HG03135 (cell line): Measurements from ENCODE around the gene LEF1.
A peak's percentile ranks its signal among the peaks of the same experiment; 100 is the strongest.

Experiments
- ATAC-seq: cut with Tn5 transposase; IDR thresholded peaks from one replicate; pipeline ENCODE4 v1.9.1; 2021; ENCODE audit warnings: mild to moderate bottlenecking, moderate library complexity; ENCODE audit not compliant: unreplicated experiment

The LEF1 gene

GRCh38 chr4:108180513-108180912 is 11.8 kb upstream of the LEF1 start:
- ATAC-seq: no peak

DNA sequence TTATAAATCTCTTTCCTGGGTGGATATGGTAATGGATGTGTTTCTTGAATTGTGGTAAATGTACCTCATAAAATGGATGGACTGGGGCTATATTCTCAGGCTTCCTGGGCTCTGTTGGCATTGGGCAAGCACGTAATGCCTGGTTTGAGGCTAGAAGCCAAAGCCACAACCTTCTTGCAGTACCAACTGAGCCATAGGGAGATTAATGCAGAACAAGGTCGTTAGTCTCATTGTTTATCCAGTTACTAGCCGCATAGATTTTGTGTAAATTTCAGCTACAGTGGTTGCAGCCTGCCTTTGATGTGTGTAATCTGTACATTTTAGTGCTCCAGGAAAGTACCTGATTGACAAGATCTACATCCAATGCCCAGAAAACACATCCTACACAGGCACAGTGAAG is 7.2 kb upstream of the LEF1 start:
- ATAC-seq: no peak

DNA sequence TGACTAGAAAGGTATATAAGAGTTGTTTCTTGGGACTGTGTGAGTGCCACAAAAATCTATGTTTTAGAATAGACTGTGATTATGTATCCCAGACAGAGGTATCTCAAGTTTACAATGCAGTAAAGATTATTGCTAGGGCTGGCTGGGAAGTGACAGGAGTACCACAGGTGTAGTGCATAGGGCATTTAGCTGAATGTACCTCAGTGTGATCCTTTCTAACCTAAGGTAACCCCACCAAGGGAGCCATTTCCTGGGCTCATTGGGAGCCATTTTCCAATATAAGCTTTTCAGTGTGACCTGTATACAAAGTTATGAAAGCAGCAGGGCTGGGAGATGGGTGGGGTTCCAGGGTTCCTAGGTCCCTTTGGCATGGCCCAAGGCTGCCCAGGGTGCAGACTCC is 6.1 kb upstream of the LEF1 start:
- no peak for ATAC-seq

DNA sequence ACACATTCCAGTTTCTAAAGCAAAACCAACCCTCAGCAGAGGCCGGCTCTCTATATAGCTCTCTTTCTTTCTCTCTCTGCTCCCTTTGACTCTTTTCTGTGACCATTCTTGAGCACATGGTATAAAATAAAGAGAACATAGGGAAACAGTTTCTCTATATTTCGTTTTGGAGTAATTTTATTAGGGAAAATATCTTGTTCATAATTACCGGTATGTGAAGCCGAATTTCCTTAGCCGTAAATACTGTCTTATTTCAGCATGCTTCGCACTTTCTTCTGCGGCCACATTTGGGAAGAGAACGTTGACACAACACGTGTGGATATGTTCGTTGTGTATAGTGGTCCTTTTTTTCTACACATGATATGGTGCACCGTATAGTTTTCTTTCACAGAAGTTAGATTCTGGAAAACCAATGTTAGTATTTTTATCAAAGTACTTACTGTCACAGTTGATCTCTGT is 4.9 kb upstream of the LEF1 start:
- ATAC-seq: no peak

DNA sequence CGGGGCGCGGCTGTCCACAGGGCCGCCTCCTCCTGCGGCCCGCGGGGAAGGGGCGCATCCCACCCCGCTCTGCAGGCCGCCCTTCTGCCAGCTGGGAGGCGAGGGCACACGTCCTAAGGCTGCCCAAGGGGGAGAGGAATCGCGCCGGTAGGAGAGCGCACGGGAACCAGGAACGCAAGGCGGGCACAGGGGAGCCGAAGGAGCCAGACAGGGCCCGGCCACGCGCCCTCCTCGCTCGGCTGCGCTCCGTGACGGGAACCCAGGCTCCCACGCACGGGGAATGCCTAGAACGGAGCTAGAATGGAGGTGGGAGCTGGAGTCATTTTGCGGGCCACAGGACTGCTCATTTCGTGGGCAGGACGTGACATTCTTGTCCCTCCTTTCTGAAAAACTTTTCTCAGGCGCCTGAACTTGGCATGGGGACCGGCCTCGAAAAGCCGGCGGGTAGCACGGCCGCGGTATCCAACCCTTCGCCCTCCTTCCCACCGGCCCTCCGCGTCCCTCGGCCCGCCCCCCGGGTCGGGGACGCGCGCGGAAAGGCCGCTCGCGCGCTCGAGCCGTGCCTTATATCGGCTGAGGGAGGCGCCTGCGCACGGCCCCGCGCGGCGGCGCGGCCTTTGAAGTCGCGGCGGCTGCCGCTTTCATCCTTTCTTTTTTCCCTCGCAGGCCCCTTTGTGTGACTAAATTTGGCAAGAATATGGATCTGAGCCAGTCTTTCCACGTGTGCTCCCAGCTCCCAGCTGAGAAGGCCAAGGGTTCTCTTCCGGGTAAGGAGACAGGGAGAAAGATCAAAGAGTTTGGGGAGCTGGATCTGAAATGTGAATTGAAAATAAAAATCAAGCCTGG is 4.2 kb upstream of the LEF1 start:
- ATAC-seq: peak; percentile 45

DNA sequence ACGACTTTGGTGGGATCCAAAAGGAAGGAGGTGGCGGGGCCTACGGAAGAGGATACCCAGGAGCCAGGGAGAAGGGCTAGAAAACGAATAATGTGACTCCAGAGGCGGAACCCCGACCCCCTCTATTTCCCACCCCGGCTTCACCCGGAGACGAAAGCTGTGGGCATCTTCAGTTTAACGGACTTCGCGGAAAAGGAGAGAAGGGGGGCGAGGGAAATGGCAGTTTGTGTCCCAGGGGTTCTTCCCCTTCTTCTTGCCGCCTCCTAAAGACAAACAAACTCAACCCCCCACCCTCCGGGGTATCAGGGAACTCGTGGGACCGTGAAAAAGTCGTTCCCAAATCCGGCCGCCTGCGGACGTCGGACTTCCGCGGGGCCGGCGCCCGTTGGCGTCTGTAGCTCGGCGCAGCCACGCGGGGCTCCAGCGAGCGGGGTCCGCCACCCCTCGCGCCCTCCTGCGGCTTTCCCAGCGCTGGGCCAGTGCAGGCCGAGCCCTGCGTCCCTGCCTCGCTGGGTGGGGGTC is 3.6 kb upstream of the LEF1 start:
- peak; percentile 37 for ATAC-seq

DNA sequence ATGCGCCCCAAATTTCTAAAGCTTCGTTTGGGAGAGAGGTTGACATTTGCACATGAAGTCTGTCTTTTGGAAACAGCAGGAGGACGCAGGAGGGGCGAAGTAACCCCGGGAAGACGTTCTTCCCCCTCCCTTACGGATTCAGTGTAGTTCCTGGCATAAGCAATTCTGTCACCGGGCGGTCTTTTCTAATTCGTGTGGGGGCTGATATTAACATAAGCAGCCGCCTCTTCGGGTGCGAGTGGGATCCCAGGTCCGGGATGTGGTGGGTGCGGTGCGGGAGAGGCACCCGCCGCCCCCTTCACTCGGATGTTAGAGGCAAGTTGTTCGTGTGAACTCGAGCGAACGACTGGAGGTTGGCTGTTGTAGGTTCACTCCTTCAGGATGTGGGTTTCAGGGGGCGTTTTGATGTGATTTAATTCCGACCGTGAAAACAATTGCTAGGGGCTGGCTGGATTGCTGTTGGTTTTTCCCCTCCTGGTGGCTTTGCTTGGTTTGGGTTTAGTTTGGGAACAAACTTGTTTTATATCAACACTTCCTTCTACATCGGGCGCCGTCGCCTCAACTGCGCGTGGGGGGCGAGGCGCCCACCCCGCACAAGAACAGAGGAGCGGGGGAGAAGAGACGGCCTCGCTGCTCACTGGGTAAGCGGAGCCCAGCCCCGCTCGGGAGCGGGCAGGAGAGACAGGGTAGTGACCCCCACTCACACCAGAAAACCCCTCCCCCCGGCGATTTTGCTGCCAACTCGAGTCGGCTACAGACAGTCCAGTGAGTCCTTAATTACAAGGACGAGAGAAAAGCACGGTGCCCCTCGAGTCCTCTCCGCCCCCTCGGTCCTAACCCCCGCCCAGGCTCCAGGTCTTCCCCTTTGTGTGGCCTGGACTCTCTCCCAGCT is 2.9 kb upstream of the LEF1 start:
- no peak for ATAC-seq

DNA sequence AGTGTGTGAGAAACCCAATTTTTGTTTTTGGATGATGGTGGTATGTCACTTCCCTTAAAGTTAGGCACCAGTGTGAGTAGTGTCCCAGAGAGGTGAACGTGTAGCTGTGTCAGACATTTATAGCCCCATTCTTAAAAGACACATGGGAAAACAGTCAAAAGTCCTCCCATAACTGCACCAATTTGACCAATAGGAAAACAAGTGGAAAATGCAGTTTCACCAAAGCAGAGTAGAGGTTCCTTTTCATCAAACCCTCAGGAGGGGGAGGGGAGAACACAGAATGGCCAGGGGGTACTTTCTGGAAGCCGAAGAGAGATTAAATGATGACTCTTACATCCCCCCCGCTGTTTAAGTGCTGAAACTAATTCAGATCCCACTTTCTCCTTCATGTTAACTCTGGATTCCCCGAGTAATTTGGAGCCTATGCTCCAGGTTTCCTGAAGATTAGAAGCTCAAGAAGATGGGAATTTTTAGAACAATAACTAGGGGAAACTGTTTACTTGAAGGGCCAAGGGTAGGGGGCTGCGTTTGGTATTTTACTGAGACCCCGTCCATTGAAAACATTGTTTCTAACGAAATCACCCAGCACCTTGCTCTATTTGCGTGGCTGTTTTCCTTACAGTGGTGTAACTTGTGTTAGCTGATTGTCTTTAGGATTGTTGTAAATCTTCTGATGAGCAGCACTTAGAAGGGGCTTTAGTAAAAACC is 2.1 kb upstream of the LEF1 start:
- no peak for ATAC-seq

DNA sequence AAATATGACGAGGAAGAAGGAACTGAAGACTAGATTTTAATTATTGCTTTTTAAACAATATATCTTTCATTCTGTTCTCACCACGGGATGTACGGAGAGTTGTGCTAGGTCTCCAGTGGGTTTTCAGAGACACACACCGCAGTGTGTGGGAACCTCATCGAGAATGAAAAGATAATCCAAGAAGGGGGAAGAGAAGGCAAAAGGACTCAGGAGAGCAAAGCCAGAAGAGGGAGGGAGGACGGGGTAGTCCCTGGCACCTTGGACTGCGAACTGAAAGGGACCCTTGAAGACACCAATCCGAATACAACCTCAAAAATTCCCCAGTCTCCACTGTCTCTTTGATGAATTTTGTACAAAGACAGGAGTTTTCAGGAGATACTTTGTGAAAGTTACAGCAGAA is 932 bp upstream of the LEF1 start:
- ATAC-seq: no peak

DNA sequence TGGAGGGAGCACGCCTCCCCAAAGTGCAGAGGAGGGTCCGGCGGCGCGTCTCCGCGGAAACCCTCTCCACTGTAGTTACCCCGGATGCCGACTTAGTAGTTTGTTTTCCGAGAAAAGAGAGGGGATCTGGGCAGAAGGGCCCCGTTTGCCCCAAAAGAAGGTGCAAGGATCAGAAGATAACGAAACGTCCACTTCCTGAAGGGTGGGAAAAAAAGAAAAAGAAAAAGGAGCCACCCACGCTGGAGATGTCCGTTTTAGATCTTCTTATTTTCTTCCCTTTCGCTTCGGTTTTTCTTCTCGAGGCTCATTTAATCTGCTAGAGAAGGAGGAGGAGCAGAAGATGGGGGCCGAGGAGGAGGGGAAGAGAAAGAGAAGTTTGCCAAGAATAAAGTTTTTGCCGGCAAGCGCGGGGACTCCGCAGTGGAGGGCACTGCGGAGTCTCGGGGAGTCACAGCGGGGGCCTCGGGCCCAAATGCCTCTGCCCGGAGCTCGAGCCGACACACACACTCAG is 517 bp downstream of the LEF1 start:
- ATAC-seq: no peak

- no peak for ATAC-seq
Observed at GRCh38 chr4:108166441-108167315, 2.1 kb downstream of the LEF1 start.

- ATAC-seq: no peak
Observed at GRCh38 chr4:108166038-108166437, 2.7 kb downstream of the LEF1 start.

GRCh38 chr4:108165586-108165985 is 3.1 kb downstream of the LEF1 start:
- no peak for ATAC-seq

DNA sequence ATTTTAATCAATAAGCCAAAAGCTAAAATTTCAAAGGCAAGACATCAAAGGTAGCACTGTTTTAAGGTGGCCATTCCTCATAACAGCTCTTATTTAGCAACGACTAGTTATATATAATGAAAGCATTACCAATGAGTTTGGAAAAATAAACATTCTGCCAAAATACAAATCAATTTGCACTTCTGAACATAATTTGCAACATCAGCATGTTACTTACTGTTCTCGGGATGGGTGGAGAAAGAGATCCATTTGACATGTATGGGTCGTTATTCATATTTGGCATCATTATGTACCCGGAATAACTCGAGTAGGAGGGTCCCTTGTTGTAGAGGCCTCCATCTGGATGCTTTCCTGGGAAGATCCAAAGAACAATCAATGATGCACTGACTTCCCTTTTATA is 5.4 kb downstream of the LEF1 start:
- no peak for ATAC-seq

- ATAC-seq: no peak
Observed at GRCh38 chr4:108160741-108161352, 7.9 kb downstream of the LEF1 start.

- no peak for ATAC-seq
Observed at GRCh38 chr4:108159845-108160244, 8.9 kb downstream of the LEF1 start.

DNA sequence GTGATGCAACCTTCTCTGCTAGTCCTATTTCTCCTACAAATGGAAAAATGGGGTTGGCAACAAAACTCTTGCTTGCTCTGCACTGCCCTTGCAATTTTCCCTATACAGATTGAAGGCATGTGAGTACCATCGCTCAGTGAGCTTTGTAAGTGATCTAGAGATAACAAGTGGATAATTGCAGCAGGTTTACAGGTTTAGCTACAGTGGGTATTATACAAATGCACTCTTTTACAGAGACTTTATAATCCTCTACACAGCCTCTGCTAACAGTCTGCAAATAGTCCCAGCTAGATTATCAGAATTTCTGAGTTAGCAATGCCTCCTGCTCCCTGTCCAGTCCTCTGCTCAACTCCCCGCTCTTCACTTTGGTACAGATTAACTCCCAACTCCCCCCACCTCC is 11.1 kb downstream of the LEF1 start:
- no peak for ATAC-seq

GRCh38 chr4:108156391-108156790 is 12.3 kb downstream of the LEF1 start:
- no peak for ATAC-seq

- ATAC-seq: no peak
Observed at GRCh38 chr4:108155373-108155772, 13.4 kb downstream of the LEF1 start.
